Endothelial cell of umbilical vein (primary cell): Measurements from ENCODE around the gene ARHGEF26.

ENCODE experiments used
- CTCF ChIP-seq, 2 donors: IDR thresholded peaks; 1 replicate in 1 of 2; 2 replicates in 1 of 2; pipeline ENCODE4 v1.5.1; 2011; ENCODE audit warnings: low read length in 2 of 2, mild to moderate bottlenecking in 2 of 2, moderate library complexity in 2 of 2, control low read depth in 1 of 2, inconsistent platforms in 1 of 2, low read depth in 1 of 2; ENCODE audit not compliant: insufficient read depth in 1 of 2; ENCODE audit errors: extremely low read depth in 1 of 2
- FOS ChIP-seq: IDR thresholded peaks from 2 replicates; pipeline ENCODE4 v1.6.1; 2011; ENCODE audit warnings: mild to moderate bottlenecking, low read length, moderate library complexity, borderline replicate concordance; ENCODE audit not compliant: insufficient read depth

DNA sequence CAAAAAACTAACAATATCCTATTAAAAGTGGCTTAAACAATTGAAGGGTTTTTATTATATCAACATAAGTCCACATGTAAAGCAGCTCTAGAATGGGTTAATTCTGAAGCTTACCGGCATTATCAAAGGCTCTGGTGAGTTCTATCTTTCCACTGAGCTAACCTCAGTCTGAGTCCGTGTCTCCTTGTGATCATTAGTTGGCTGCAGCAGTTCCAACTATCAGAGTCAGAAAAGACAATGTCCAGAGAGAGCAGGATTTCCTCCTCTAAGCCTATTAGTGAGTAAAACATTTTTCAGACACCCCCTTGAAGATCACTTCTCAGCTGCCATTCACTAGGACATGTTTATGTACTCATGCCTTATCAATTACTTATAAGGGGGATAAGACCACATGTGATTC lies 153.2 kb downstream of the ARHGEF26 start:
- TF ChIP-seq CTCF (IDR thresholded peaks at IDR 0.05; ENCODE audit: extremely low read depth in 1 of 2, insufficient read depth in 1 of 2, low read depth in 1 of 2, low read length in 2 of 2), result no peak
- TF ChIP-seq FOS, result no peak
